Jurkat, Clone E6-1 (cell line): ENCODE data around the gene E2F8. TPM values are rescaled to one million over a fixed set of nuclear protein-coding genes. Genes with fewer than 3 reads are reported as not detected.
"Not testable (repeated sequence)": the region's sequence is repeated elsewhere in the genome, so short reads cannot be mapped to it uniquely, and the experiment has no call there.

ENCODE experiments used
- DNase-seq: peaks from one replicate; pipeline ENCODE4 v3.0.0-alpha.2; 2011; ENCODE audit warnings: low read depth, low spot score
- H3K4me3 ChIP-seq: 2 replicates; pipeline ENCODE4 v1.5.1; 2011; ENCODE audit warnings: mild to moderate bottlenecking, low read length, control low read depth, moderate library complexity
- polyA plus RNA-seq: library from polyadenylated mRNA; unstranded; fragments of >200 nt; gene quantifications from one replicate; pipeline ENCODE4 v1.2.1, GENCODE V29; 2012; ENCODE audit warnings: missing spikeins; ENCODE audit not compliant: insufficient read length, insufficient read depth

E2F8 gene, protein sequence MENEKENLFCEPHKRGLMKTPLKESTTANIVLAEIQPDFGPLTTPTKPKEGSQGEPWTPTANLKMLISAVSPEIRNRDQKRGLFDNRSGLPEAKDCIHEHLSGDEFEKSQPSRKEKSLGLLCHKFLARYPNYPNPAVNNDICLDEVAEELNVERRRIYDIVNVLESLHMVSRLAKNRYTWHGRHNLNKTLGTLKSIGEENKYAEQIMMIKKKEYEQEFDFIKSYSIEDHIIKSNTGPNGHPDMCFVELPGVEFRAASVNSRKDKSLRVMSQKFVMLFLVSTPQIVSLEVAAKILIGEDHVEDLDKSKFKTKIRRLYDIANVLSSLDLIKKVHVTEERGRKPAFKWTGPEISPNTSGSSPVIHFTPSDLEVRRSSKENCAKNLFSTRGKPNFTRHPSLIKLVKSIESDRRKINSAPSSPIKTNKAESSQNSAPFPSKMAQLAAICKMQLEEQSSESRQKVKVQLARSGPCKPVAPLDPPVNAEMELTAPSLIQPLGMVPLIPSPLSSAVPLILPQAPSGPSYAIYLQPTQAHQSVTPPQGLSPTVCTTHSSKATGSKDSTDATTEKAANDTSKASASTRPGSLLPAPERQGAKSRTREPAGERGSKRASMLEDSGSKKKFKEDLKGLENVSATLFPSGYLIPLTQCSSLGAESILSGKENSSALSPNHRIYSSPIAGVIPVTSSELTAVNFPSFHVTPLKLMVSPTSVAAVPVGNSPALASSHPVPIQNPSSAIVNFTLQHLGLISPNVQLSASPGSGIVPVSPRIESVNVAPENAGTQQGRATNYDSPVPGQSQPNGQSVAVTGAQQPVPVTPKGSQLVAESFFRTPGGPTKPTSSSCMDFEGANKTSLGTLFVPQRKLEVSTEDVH
- 21.1 TPM for polyA plus RNA-seq

DNA sequence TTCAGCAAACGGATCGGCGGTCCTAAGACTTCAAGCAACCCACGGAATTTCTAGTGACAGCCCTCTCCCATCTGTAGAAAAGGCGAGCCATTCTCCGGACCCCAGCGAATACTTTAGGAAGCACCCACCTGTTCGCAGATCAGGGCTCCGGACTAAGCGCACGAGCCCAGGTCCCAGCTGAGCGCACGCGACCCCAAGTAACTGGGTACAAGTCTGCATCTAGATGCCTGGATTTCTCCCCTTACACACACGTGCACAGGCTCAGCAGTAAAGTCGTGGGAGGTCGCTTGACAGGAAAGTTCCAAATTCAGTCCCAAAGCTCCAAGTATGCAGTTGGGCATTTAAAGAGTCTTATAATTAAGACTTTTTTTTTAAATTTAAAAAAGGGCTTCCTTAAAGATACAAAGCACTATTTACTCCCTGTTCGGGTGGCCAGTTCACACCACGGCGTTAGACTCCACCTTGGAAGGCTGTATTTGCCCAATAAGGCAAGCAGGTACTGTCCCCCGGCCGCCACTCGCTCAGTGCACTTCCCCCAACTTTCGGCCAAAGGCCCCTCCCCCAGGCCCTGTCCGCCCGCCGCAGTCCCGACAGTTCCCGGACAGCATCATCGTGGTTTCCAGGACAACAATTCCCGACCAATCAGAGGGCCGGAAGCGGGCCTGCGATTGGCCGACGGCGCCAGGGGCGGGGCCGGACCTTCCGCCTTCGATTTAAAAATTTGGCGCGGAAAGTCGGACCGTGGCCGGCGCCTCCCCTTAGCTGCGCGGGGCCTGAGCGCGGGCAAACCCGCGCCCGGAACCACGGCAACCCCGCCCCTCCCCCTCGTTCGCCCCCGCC, at the start of gene E2F8:
E2F8 (minus strand) TSS at position 526 of the 840 bp plus-strand sequence. CDS start 824 bp downstream, outside the sequence.
- peak within 1 kb of the TSS; percentile 87 for H3K4me3 ChIP-seq
- DNase-seq, result peak; percentile 88

DNA sequence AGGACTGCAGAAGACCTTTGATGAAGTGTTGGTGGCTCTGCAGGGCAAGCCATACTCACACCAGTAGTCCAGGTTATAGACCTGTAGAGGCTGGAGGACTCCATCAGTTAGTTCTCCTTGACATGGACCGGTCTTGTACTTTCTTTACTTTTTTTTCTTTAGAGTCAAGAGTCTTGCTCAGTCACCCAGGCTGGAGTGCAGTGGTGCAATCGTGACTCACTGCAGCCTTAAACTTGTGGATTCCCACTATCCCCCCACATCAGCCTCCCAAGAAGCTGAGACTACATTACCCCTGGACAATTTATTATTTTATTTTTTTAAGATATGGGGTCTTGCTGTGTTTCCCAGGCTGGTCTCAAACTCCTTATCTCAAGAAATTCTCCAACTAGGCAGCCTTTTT, 49.6 kb upstream of the E2F8 start:
- no peak for DNase-seq
- H3K4me3 ChIP-seq, result no peak overlapping the region

DNA sequence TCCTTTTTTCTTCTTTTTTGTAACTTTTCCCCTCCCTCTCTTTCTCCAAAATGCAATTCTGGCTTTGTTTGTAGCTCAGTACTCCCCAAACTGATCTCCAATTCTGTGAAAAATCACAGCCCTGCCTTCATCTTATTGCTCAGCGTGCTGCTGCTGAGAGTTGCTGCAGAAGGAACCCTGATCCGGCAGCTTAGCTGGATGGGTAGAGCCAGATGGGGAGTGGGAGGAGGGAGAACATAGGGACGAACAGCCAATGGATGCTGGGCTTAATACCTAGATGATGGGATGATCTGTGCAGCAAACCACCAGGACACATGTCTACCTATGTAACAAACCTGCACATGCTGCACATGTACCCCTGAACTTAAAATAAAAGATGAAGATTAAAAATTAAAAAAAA, 47.5 kb upstream of the E2F8 start:
- H3K4me3 ChIP-seq, result no peak overlapping the region
- DNase-seq, result no peak

DNA sequence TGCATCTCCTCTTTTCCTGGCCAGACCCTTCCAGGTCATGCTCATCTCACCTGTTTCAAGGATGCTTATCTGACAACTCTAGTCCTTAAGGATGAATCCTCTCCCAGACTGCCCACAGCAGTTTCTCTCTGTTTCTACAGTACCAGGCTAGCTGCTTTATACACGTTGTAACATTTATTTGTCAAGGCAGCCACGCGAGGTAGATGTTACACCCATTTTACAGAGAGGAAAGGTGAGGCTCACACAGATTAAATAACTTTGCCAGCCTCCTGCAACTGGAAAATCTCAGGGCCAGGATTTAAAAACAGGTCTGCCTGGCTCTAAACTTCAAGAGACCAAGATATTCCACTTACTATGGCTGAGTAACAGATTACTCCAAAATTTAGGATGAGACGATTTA, 45.7 kb upstream of the E2F8 start:
- no peak overlapping the region for H3K4me3 ChIP-seq
- no peak for DNase-seq

DNA sequence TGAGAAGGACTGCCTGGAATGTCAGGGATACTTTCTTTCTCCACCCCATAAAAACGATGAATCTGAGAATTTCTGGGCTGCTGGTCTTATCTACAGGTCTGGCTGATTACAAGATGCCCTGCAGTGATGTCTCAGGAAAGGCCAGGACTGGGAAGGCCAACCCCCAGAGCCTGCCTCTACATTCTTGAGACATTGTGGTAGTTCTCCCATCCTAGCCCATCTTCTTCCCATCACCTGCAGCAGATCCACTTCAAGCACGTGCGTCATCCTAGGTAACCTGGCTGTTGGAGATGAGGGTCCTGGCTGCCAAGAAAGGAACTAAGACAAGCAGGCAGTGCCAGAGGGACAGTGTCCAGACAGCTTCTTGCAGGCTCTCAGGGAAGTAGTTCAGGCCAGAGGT, 44.1 kb upstream of the E2F8 start:
- DNase-seq, result no peak

DNA sequence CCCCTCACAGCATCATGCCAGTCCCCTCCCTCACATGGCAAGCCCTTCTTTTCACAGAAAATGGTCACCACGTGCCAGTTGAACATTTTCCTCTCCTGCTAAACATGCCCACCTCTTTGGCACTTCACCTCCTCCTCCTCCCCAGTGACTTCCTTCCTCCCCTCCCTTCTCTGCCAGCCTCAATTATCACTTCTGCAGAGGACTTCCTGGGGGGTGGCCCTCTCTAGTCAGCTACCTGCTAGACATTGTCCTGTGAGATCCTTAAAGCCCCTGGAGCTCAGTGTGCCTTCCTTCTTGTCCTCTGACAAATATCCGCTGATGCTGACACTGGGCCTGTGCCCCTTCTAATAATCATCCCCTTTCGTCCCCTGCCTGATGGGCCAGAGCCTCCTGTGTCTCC, 43.2 kb upstream of the E2F8 start:
- H3K4me3 ChIP-seq, result no peak overlapping the region
- DNase-seq, result peak; percentile 43

More for the DNA sequence above, 44.1 kb upstream of the E2F8 start:
- H3K4me3 ChIP-seq, result no peak overlapping the region

DNA sequence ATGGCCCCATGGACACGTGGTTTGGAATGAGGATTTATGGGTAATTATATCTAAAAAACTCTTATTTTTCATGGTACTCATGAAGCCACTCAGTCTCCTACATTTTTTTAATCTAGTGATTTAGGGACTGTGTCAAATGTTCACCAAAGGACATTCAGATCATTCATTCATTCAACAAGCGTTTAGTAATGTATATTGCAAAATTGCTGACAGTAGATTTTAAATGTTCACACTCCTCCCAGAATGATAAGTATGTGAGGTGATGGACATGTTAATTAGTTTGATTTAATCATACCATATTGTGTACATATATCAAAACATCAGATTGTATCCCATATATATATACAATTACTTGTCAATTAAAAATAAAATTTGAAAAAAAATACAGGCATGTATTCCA, 40.8 kb upstream of the E2F8 start:
- H3K4me3 ChIP-seq, result no peak overlapping the region

DNA sequence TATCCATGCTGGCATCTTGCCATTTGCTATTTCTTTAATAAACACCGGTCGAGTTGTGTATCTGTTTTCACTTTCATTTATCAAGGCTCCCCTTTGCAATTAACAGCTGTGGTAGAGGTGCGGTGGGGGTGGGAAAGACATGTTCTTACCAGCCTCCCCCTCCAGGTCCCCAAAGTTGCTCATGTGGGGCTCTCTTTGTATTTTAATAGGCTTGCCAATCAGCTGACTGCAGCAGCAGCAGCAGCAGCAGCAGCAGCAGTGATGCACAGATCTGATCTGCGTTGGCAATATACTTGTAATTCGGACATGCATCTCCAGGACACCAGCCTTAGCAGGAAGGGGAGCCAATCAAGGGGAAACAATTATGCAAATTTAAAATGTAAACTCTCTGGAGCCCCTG, 40.3 kb upstream of the E2F8 start:
- no peak overlapping the region for H3K4me3 ChIP-seq
- no peak for DNase-seq

More for the DNA sequence above, 40.8 kb upstream of the E2F8 start:
- no peak for DNase-seq

DNA sequence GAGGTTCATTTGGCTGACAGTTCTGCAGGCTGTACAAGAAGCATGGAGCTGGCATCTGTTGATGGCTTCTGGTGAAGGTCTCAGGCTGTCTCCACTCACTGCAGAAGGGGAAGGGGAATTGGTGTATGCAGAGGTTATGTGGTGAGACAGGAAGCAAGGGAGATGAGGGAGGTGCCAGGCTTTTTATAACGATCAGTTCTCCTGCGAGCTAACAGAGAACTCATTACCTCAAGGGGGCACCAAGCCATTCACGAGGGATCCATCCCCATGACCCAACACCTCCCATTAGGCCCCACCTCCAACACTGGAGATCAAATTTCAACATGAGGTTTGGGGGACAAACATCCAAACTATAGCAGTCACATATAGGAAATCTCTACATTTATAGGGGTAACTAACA, 38.7 kb upstream of the E2F8 start:
- DNase-seq, result peak; percentile 44
- no peak overlapping the region for H3K4me3 ChIP-seq

DNA sequence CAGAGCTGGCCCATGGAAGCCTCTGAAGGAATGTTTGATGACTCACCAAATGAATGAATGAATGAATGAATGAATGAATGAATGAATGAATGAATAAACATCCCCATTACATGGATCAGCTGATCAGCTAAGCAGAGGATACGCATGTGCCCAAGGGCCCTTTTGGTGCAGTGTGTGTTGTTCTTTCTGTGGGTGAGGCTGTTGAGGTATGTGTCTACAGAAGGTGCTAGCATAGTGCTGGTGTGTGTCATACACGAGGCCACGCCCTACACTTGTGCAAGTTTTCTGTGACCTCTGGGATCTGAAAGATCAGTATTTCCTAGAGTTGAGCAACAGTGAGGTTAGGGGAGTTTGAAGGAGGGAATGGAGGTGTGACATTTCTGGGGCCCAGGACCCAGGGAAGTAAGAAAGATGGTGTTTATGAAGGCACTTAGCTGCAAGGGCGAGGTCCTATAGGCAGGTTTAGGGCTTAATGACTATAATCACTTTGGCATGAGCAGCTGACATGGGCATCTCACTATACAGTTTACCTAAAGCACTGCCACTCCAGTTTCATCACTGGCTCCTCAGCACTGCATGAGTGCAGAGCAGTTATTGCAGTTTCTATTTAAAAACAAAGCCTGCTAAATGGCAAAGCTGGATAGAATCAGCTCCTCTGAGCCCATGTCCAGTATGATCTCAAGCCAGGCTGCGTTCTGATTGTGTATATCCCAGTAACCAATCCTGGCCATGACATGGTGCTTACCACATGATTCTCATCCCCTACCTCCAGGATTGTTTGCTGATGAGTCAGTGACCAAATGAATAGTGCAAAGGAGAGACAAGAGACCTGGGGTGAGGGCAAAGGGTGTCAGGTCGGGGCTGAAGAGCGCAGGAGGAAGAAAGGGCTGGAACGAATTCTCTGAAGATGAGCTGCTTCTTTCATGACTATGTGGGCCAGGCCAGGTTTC, 36.4 kb upstream of the E2F8 start:
- H3K4me3 ChIP-seq, result no peak overlapping the region
- DNase-seq, result no peak

DNA sequence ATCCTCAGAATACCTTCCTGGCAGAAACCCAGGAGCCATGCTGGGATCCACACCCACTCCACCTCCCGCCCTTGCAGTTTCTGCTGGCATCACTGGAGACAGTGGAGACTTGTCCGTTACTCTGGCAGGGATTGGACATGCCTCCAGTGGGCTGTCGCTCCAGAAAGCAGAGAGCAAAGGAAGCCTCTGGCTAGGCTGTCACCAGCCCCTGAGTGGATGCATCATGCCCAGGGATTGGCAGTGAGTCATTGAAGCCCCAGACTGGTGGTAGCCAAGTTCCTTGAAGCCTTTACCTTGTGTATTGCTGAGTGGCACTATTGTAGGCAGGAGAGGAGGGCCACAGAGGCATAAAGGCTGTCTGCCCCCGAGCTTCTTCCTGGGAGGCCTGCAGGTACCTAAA, 34.8 kb upstream of the E2F8 start:
- no peak for DNase-seq
- H3K4me3 ChIP-seq, result no peak overlapping the region

DNA sequence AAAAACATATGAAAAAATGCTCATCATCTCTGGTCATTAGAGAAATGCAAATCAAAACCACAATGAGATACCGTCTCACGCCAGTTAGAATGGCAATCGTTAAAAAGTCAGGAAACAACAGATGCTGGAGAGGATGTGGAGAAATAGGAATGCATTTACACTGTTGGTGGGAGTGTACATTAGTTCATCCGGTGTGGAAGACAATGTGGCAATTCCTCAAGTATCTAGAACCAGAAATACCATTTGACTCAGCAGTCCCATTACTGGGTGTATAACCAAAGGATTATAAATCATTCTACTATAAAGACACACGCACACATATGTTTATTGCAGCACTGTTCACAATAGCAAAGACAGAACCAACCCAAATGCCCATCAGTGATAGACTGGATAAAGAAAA, 32.5 kb upstream of the E2F8 start:
- not testable (repeated sequence) for DNase-seq, H3K4me3 ChIP-seq

DNA sequence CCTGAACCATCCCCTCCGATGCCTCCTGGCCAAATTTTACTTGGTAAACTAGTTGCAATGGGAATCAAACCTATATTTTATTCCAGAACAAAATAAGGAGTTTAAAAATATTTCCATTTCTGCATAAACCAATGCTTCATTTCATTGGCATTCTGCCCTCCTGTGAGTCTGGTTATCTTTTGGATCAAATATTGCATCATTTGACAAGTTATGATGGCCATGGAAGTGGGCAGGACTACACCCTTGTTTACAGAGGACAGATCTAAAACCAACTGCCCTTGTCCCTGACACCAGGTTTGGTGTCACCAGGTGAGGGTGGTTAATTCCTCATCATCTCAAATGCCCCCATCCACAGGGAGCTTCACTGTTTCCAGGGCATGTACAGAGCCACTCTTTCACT, 28.2 kb upstream of the E2F8 start:
- no peak overlapping the region for H3K4me3 ChIP-seq
- DNase-seq, result no peak

DNA sequence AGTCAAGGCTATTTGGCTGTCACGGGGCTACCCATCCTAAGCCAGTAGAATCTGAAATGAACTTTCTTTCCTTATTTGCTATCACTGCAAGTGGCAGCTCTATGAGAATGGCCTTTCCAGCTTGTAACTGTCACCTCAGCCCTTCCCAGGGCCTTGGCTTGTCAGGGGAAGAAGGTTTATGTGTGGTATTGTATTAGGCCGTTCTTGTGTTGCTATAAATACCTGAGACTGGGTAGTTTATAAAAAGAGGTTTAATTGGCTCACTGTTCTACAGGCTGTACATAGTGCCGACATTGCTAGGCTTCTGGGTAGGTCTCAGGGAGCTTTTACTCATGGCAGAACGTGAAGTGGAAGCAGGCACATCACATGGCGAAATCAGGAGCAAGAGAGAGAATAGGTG, 26.8 kb upstream of the E2F8 start:
- no peak for DNase-seq
- H3K4me3 ChIP-seq, result no peak overlapping the region

DNA sequence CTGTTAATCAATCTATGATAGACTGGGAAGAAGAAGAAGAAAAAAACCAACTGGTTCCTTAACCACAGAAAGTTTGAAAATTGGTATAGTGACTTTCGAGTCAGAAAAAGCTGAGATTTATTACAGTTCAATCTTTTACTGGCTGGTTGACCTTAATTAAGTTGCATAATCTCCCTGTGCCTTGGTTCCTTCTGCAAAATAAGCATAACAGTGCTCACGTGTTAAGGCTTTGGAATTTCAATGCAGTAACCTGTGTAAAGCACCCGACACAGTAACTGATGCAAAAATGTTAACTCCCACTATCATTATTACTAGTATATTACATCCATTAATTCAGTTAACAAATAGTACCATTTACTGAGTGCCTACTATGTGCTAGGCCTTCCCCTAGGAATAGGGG, 22.6 kb upstream of the E2F8 start:
- DNase-seq, result no peak
- H3K4me3 ChIP-seq, result no peak overlapping the region

DNA sequence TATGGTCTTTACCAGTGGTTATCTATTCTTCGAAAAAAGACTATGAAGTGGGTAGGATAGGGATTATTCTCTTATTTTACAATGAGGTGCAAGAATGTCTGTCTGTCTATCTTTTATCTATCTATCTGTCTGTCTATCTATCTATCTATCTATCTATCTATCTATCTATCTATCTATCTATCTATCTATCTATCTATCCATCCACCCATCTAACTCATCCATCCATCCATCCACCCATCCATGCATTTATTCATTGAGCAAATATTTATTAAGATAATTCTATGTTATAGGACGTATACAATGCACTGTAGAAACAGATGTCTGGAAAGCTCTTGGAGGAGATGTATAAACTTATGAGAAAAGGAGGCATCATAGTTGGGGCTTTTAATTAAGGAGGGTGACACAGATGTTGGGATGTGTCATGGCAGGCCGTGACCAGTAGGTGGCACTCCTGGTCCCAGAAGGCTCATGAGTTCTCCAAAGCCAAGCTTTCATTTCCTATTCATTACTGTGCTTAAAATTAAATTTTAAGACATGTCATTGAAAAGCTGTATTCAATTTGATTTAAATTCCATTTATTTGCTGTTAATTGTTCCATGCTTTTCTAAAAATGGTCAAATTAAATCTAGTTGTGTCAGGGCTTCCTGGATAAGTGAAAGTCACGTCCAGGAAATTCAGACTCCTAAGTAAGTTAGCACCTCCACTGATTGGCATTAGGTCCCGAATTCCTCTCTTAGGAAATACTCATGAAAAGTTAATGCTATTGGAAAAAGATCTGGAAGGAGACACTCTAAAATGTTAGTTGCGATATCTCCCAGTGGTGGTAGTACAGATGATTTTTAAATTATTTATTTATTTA, 19.0 kb upstream of the E2F8 start:
- DNase-seq, result peak; percentile 51
- no peak overlapping the region for H3K4me3 ChIP-seq

DNA sequence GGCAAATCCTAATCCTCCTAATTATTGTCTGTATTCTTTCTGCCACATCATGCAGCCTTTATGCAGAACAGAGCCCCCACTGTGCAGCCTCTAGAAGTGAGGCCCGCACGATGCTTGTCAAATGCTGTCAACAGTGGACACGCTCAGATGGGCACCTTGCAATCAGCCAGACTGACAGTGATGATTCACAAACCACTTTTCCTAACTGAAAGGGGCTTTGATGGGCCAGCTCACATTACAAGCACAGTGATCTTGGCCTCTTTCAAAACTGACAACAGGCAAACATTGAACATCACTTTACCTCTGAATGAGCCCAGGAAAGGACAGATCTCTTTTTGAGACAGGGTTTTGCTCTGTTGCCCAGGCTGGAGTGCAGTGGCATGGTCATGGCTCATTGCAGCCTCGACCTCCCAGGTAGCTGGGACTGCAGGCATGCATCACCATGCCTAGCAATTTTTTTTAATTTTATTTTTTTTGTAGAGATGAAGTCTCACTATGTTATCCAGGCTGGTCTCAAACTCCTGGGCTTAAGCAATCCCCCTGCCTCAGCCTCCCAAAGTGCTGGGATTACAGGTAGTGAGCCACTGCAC, 18.0 kb upstream of the E2F8 start:
- H3K4me3 ChIP-seq, result no peak overlapping the region
- no peak for DNase-seq
